Right renal cortex interstitium (tissue), 3 donors: Measurements from ENCODE around the gene RNF144A. TPM values are rescaled to one million over a fixed set of nuclear protein-coding genes. Genes with fewer than 3 reads are reported as not detected.

ENCODE experiments used
- DNase-seq, 3 donors: peaks; one replicate each; pipeline ENCODE4 v3.0.0-alpha.2; 2013; ENCODE audit warnings: low read depth in 3 of 3, low spot score in 2 of 3
- polyA plus RNA-seq, 3 donors: library from polyadenylated mRNA; unstranded; fragments of 120-200 nt; gene quantifications; one replicate each; pipeline ENCODE4 v1.2.1, GENCODE V29; 2013; ENCODE audit not compliant: insufficient read length in 3 of 3

RNF144A gene
- polyA plus RNA-seq, 3 donors: 54.6 to 62.2 (median 59.7) TPM

DNA sequence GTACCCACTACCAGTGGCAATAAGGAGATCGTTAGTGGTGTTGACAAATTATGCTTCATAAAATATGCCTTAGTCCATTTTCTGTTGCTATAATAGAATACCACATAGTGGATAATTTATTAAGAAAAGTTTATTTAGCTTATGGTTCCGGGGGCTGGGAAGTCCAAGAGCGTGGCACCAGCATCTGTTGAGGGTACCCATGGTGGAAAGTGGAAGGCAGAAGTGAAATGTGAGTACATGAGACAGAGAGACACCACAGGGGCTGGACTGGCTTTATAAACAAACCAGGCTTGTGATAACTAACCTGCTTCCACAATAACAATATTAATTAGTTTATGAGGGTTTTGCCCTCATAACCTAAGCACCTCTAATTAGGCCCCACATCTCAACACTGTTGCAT, 146.6 kb downstream of the RNF144A start:
- DNase-seq: no peak

GRCh38 chr2:7068457-7068856, 151.2 kb downstream of the RNF144A start:
- no peak for DNase-seq

GRCh38 chr2:7070483-7070882, 153.3 kb downstream of the RNF144A start:
- no peak for DNase-seq

DNA sequence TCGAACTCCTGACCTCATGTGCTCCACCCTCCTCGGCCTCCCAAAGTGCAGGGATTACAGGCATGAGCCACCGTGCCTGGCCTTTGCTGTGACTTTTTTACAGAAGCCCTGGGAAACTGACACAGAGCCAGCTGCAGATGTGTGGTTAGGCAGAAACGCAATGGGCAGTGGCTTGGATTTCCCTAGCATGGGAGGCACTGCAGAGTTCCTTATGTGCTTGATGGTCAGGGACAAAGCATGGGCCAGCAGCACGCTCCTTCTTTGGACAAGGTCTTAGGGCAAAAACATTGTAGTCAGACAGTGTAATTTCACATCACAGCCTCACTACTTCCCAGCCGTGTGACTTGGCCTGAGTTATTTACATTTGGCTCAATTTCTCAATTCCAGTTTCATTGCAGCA, 153.9 kb downstream of the RNF144A start:
- DNase-seq: no peak

- DNase-seq: no peak
Observed at GRCh38 chr2:7071916-7072556, 154.8 kb downstream of the RNF144A start.

DNA sequence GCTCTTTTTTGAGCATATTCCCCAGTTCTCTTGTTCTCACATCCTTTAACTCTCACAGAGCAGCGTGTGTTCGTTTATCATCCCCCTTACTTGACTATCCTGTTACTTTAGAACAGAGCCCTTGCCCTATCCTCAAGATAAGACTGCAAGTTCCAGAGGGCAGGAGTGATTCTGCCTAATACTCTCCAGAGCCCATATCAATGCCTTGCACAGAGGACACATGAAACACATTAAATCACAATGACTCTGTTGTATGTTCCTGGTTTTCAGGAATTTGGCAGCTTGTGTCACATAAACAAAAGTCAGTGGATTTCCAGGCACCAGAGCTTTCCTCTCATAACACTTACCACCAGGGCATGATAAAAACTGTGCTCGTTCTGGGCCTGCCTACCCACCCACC, 156.7 kb downstream of the RNF144A start:
- DNase-seq: no peak

- no peak for DNase-seq
Observed at GRCh38 chr2:7075834-7076233, 158.6 kb downstream of the RNF144A start.

DNA sequence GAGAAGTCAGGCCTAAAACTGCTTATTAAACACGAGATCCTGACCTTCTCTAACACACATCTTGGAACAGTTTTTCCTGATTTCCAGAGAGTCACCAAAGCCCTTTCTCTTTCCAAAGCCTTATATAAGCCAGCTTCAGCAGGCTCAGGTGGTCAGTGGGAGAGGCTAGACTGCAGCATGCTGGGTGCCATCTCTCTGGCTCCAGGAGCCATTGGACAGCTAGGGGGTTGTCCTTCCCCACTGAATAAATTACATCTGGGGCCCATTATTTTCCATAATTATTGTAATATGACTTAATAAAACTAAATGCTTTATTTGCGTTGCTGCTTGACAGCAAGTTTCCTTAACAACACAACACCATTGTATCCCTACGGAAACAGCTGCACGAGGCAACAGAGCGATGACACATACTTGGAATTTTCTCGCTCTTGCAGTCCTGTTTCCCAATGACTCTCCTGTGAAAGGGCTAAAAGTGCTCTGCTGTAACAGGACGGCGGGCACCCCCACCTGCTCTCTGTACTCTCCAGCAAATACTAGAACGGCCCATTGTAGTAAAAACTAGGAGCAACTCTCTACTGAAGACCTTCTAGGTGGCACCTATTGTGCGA, 160.6 kb downstream of the RNF144A start:
- no peak for DNase-seq

DNA sequence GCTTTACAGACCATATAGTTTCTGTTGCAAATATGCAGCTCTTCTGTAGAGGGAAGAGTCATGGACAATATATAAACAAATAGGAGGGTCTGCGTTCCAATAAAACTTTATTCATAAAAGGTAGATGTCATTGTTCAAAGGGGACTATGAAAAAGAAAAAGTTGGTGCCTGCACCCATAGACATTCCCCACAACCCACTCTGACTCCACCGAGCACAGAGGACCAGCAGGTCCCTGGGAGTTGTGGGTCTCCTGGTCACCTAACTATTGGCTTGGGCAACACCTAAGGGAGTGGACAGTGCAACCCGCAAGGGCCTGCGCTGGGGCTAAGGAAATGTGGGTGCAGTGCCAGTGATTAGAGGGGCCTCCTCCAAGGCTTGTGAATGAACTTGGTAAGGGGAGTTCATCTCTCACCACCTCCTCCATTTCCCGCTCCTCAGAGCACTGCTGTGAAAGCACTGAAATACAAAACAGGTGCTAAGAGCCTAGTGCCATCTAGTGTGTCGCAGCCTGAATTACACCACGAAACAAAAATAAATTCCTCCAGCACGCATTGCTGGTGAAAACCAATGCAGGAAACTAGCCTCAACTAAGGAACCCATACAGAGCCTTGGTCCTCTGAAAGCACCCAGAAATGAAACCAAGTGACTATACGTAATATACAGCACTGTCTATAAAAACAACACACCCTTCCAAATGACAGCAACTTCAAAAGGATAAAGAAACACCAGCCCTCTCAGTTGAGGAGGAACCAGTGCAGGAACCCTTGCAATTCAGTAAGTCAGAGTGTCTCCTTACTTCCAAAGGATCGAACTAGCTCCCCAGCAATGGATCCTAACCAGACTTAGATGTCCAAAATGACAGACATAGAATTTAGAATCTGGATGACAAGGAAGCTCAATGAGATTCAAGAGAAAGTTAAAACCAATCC, 166.6 kb downstream of the RNF144A start:
- no peak for DNase-seq

- no peak for DNase-seq
Observed at GRCh38 chr2:7084601-7085000, 167.4 kb downstream of the RNF144A start.

- DNase-seq: no peak
Observed at GRCh38 chr2:7089284-7089683, 172.1 kb downstream of the RNF144A start.

GRCh38 chr2:7089898-7090510, 172.8 kb downstream of the RNF144A start:
- no peak for DNase-seq

GRCh38 chr2:7093376-7093775, 176.2 kb downstream of the RNF144A start:
- no peak for DNase-seq

Other genes starting within 250 kb of the RNF144A start
- 1 to 10 TPM; 4.0 to 4.3 (median 4.2) TPM for gene CMPK2, start 51.5 kb upstream of the RNF144A start, polyA plus RNA-seq
- 1 to 10 TPM; 3.3 to 4.5 (median 4.0) TPM for gene RSAD2, start 39.6 kb upstream of the RNF144A start, polyA plus RNA-seq